IMR-90 (cell line): ENCODE measurements around the gene STAG2. TPM values are rescaled to one million over a fixed set of nuclear protein-coding genes. Genes with fewer than 3 reads are reported as not detected.

Experiments used
- ATAC-seq: fragments of 200-7000 bp; cut with Tn5 transposase; 2 replicates; pipeline ENCODE4 v1.9.1; 2020; ENCODE audit warnings: low read depth, mild to moderate bottlenecking, moderate library complexity
- BruUV-seq: library from RNA; stranded (reverse); fragments of 400-500 nt; replicated peaks from 2 replicates; lab custom pipeline; 2021; lab: Mats Ljungman, UMichigan
- CTCF ChIA-PET: fragments of 300-600 bp; formaldehyde crosslinking; extraction: SDS; loops from one replicate; lab custom pipeline; 2021; ENCODE audit warnings: antibody characterized with exemption; lab: Yijun Ruan, JAX
- POLR2A ChIA-PET: fragments of 300-600 bp; sonication (Branson Sonifier 250); formaldehyde crosslinking; loops from one replicate; lab custom pipeline; 2022; ENCODE audit warnings: antibody characterized with exemption; ENCODE audit not compliant: unreplicated experiment; lab: Charles Lee
- DNase-seq: peaks from one replicate; pipeline ENCODE4 v3.0.0; 2013
- H2AFZ ChIP-seq: replicated peaks from 2 replicates; pipeline ENCODE3; 2013; ENCODE audit warnings: low read length, mild to moderate bottlenecking; ENCODE audit not compliant: poor library complexity
- H2AK5ac ChIP-seq: 2 replicates; pipeline ENCODE4 v1.6.1; 2013; ENCODE audit warnings: low read depth, low read length, inconsistent platforms
- H2AK9ac ChIP-seq: replicated peaks from 2 replicates; pipeline ENCODE3; 2013; ENCODE audit warnings: mild to moderate bottlenecking, low read depth, low read length, moderate library complexity; ENCODE audit not compliant: poor library complexity
- H2BK120ac ChIP-seq: 2 replicates; pipeline ENCODE4 v1.6.1; 2013; ENCODE audit warnings: low read depth, low read length, inconsistent platforms
- H2BK15ac ChIP-seq: 3 replicates; pipeline ENCODE4 v1.6.1; 2013; ENCODE audit warnings: low read depth, low read length, inconsistent platforms
- H2BK20ac ChIP-seq: 2 replicates; pipeline ENCODE4 v1.6.1; 2013; ENCODE audit warnings: low read depth, mild to moderate bottlenecking, inconsistent platforms, low read length, moderate library complexity
- H2BK5ac ChIP-seq: 2 replicates; pipeline ENCODE4 v1.6.1; 2013; ENCODE audit warnings: mild to moderate bottlenecking, low read depth, low read length, inconsistent platforms; ENCODE audit not compliant: poor library complexity, severe bottlenecking
- H3K14ac ChIP-seq: replicated peaks from 2 replicates; pipeline ENCODE4 v1.6.1; 2013; ENCODE audit warnings: low read depth, low read length, inconsistent platforms
- H3K18ac ChIP-seq: 2 replicates; pipeline ENCODE4 v1.6.1; 2013; ENCODE audit warnings: low read depth, low read length, control low read depth
- H3K23ac ChIP-seq: 2 replicates; pipeline ENCODE4 v1.6.1; 2013; ENCODE audit warnings: low read depth, low read length, inconsistent platforms
- H3K27ac ChIP-seq: 2 replicates; pipeline ENCODE4 v1.5.1; 2013; ENCODE audit warnings: mild to moderate bottlenecking, control low read depth, low read length; ENCODE audit not compliant: insufficient read depth
- H3K27me3 ChIP-seq: 2 replicates; pipeline ENCODE4 v1.6.1; 2013; ENCODE audit warnings: low read length; ENCODE audit not compliant: control insufficient read depth, insufficient read depth
- H3K36me3 ChIP-seq: 2 replicates; pipeline ENCODE4 v1.6.1; 2013; ENCODE audit warnings: low read length, mixed read lengths; ENCODE audit not compliant: control insufficient read depth, insufficient read depth
- H3K4ac ChIP-seq: 2 replicates; pipeline ENCODE4 v1.6.1; 2013; ENCODE audit warnings: low read depth, low read length, inconsistent platforms
- H3K4me1 ChIP-seq: 2 replicates; pipeline ENCODE4 v1.6.1; 2013; ENCODE audit warnings: low read length, mixed read lengths; ENCODE audit not compliant: control insufficient read depth, insufficient read depth
- H3K4me2 ChIP-seq: 2 replicates; pipeline ENCODE4 v1.6.1; 2013; ENCODE audit warnings: low read depth, mild to moderate bottlenecking, control low read depth, low read length, moderate library complexity
- H3K4me3 ChIP-seq: 2 replicates; pipeline ENCODE4 v1.5.1; 2013; ENCODE audit warnings: low read depth, mild to moderate bottlenecking, control low read depth, low read length, moderate library complexity; ENCODE audit not compliant: insufficient read depth
- H3K56ac ChIP-seq: 2 replicates; pipeline ENCODE4 v1.6.1; 2013; ENCODE audit warnings: low read length, inconsistent platforms; ENCODE audit not compliant: insufficient read depth; ENCODE audit errors: extremely low read depth
- H3K79me1 ChIP-seq, 2 experiments: 2 replicates each; pipeline ENCODE4 v1.6.1; 2013; ENCODE audit warnings: low read length in 2 of 2, inconsistent platforms in 1 of 2, low read depth in 1 of 2
- H3K9ac ChIP-seq: 2 replicates; pipeline ENCODE4 v1.6.1; 2013; ENCODE audit warnings: low read depth, low read length, control low read depth
- H3K9me1 ChIP-seq: 2 replicates; pipeline ENCODE4 v1.6.1; 2013; ENCODE audit warnings: low read length, inconsistent platforms; ENCODE audit not compliant: insufficient read depth
- H3K9me3 ChIP-seq: 2 replicates; pipeline ENCODE4 v1.6.1; 2013; ENCODE audit warnings: low read length; ENCODE audit not compliant: control insufficient read depth, insufficient read depth
- H4K20me1 ChIP-seq: 2 replicates; pipeline ENCODE4 v1.6.1; 2013; ENCODE audit warnings: low read length, inconsistent platforms; ENCODE audit not compliant: insufficient read depth
- H4K5ac ChIP-seq: 2 replicates; pipeline ENCODE4 v1.6.1; 2013; ENCODE audit warnings: mild to moderate bottlenecking, low read depth, low read length, control low read depth
- H4K8ac ChIP-seq, 2 experiments: 2 replicates each; pipeline ENCODE4 v1.6.1; 2013; ENCODE audit warnings: low read depth in 2 of 2, low read length in 2 of 2, control low read depth in 1 of 2, inconsistent platforms in 1 of 2
- H4K91ac ChIP-seq: 2 replicates; pipeline ENCODE4 v1.6.1; 2013; ENCODE audit warnings: low read depth, low read length, inconsistent platforms; ENCODE audit not compliant: insufficient read depth
- MAZ ChIP-seq: IDR thresholded peaks from 2 replicates; pipeline ENCODE4 v1.6.1; 2012; ENCODE audit warnings: low read depth, mild to moderate bottlenecking, low read length, improper control_type of control experiment, moderate library complexity, borderline replicate concordance
- RAD21 ChIP-seq: IDR thresholded peaks from 2 replicates; pipeline ENCODE4 v1.6.1; 2012; ENCODE audit warnings: low read length, improper control_type of control experiment
- WGBS, 2 experiments: methylation state at CpG; one replicate each; pipeline versions ENCODE4 v1.1.5 to v1.1.7; 2013; ENCODE audit warnings: missing lambda C conversion rate in 2 of 2; ENCODE audit not compliant: insufficient read length in 1 of 2; ENCODE audit errors: extremely low coverage in 2 of 2; 5-methylcytosine and 5-hydroxymethylcytosine counted together
- dilution Hi-C: fragments of 300-500 bp; cut with HindIII; formaldehyde crosslinking; loops from one replicate; pipeline ENCODE4 v1.14.3; 2018; ENCODE audit warnings: low sequenced_read_pairs; ENCODE audit not compliant: unreplicated experiment
- in situ Hi-C: fragments of 300-500 bp; cut with MboI; formaldehyde crosslinking; loops from 3 replicates; pipeline ENCODE4 v1.14.3; 2019; ENCODE audit warnings: low sequenced_read_pairs, inconsistent platforms, mixed read lengths
- intact Hi-C: fragments of 100-400 bp; cut with micrococcal nuclease; formaldehyde crosslinking; loops from 2 replicates; pipeline ENCODE4 v1.10.0; 2022
- polyA plus RNA-seq, 3 experiments: library from polyadenylated mRNA; depleted of rRNA; stranded (reverse); fragments of >200 nt; gene quantifications; 2 replicates each; pipeline ENCODE4 v1.2.3, GENCODE V29; 2012; ENCODE audit warnings: low replicate concordance in 1 of 3
- total RNA-seq: library from RNA; depleted of rRNA; stranded (reverse); fragments of >200 nt; gene quantifications from 2 replicates; pipeline ENCODE4 v1.2.3, GENCODE V29; 2012

The STAG2 gene
- total and polyA plus RNA-seq, 2 of the 4 experiments (the other 2 are of a cell fraction), result 19.6 to 71.2 TPM

DNA sequence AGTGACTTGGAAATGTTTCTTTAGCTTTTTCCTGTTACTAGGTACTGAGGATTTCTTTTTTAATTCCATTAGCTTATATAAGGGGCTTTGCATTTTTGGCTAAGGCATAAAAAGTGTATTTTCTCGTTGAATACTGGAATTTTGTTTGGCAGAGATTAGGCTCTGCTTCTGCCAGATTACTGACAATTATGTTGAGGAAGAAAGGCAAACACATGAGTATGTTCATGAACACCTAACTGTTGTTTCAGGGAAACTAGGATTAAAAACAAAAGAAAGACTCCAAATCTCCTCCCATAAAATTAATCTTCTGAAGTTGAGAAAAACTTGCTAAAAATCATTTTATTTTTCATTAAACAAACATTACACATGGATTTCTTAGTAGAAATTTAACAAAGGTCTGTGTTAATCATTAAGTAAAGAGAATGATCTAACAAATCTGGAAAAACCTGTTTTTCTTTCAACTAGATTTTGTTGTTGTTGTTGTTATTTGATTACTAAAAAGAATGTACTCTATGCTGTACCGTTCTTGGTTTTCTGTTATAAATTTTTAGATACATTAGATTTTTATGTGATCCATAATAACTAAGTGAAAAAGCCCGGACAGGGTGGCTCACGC, 43.3 kb upstream of the STAG2 start:
- Histone ChIP-seq H2BK15ac (no peak overlapping the region), H3K4ac (no peak overlapping the region), H3K36me3 (no peaks in the 10 kb centered on the region), H3K4me1 (no peaks in the 10 kb centered on the region), H2AK5ac (no peak overlapping the region), H3K9ac (no peak overlapping the region), H3K27me3 (no peaks in the 10 kb centered on the region), H3K18ac (no peak overlapping the region), H3K79me1 (no peaks in the 10 kb centered on the region), H3K9me1 (no peaks in the 10 kb centered on the region), H2AK9ac (no peak overlapping the region), H3K27ac (no peak overlapping the region), H4K5ac (no peak overlapping the region), H3K4me3 (no peak overlapping the region), H3K23ac (no peak overlapping the region), H3K14ac (no peak overlapping the region), H4K20me1 (no peaks in the 10 kb centered on the region), H3K4me2 (no peak overlapping the region), H3K9me3 (no peaks in the 10 kb centered on the region), H2BK120ac (no peak overlapping the region), H2BK5ac (no peak overlapping the region), H2AFZ (no peak overlapping the region), H4K8ac (no peak overlapping the region), H2BK20ac (no peak overlapping the region), H3K56ac (no peak overlapping the region), H4K91ac (no peak overlapping the region)
- TF ChIP-seq MAZ (no peak), RAD21 (no peak)
- ATAC-seq (no peak), DNase-seq (no peak)
- POLR2A ChIA-PET, result no interaction called here
- WGBS, 2 experiments, result 80% methylated on average over 1 of the region's 4 CpGs; no CpG with 5 or more reads in 1 of the 2 experiments
- intact Hi-C loops (no loop called here), dilution Hi-C loops (no loop called here), in situ Hi-C loops (no loop called here)
- BruUV-seq, result no TSS peak
- CTCF ChIA-PET, result no interaction called here
